Measurements from ENCODE around the gene NTHL1. TPM values are rescaled to one million over a fixed set of nuclear protein-coding genes. Genes with fewer than 3 reads are reported as not detected.

Gene NTHL1
- total and polyA plus RNA-seq, 3 donors from 2014 or later = 18.0 to 35.6 (median 24.6) TPM

GRCh38 chr16:2054543-2055245 lies 7.1 kb upstream of the NTHL1 start:
- H3K27me3 ChIP-seq = no peaks in the 10 kb centered on the region
- WGBS, 2 donors = 89 to 91% methylated on average over 9 to 26 of the region's 29 CpGs
- H3K27ac ChIP-seq = no peak overlapping the region
- no peaks in the 10 kb centered on the region for H3K36me3 ChIP-seq (ENCODE audit: low read depth, missing control alignments)
- TF ChIP-seq POLR2A (IDR thresholded peaks at IDR 0.05) (no peak), CTCF (IDR thresholded peaks at IDR 0.05) (no peak)
- intact Hi-C loops (cut with DNase I; ENCODE audit: low total_unique reads) = no loop called here
- DNase-seq = no peak
- H3K4me1 ChIP-seq = no peaks in the 10 kb centered on the region
- H3K9me3 ChIP-seq = no peaks in the 10 kb centered on the region
- H3K4me3 ChIP-seq = no peak overlapping the region

DNA sequence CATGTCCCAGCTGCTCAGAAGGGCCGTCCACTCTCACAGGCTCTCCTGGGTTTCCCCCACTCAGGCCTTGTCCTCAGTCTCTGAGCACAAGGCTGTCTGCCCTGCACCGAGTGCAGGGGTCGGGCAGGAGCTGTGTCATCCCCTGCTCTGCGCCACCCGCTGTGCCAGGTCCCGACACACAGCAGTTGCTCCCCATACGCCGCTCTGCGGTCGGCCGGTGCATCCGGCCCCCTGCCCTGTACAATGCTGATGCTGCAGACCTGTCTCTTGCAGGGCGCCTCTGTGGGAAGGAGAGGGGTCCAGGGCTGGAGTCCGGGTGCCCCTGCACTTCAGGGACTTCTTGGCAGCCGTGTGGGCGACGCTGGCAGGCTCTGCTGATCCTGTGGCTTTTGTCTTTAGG lies 6.3 kb upstream of the NTHL1 start:
- no peak for DNase-seq
- 89 to 90% methylated on average over 12 to 17 of the region's 17 CpGs for WGBS, 2 donors
- Histone ChIP-seq H3K4me3 (no peak overlapping the region), H3K27ac (no peak overlapping the region), H3K27me3 (no peaks in the 10 kb centered on the region), H3K9me3 (no peaks in the 10 kb centered on the region), H3K4me1 (peaks cover 2% of the 10 kb centered on the region), H3K36me3 (ENCODE audit: low read depth, missing control alignments) (no peaks in the 10 kb centered on the region)
- TF ChIP-seq CTCF (IDR thresholded peaks at IDR 0.05) (no peak), POLR2A (IDR thresholded peaks at IDR 0.05) (no peak)
- intact Hi-C loops (cut with DNase I; ENCODE audit: low total_unique reads) = no loop called here

DNA sequence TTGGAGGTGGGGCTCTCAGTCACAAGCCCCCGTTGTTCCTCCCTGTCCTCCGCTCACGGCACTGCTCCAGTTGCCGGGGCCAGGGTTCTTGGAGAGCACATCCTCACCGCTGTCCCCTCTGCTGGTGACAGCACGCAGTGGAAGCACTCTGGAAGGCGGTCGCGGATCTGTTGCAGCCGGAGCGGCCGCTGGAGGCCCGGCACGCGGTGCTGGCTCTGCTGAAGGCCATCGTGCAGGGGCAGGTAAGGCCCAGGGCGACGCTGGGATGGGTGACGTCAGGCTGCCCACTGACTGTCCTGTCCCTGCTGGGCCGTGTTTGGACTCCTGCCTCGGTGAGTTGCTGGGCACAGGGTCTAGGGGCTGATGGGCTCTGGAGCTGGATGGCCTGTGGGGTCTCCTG lies 5.6 kb upstream of the NTHL1 start:
- 92 to 95% methylated on average over 10 to 21 of the region's 21 CpGs for WGBS, 2 donors
- H3K27ac ChIP-seq = no peak overlapping the region
- no peaks in the 10 kb centered on the region for H3K27me3 ChIP-seq
- no peaks in the 10 kb centered on the region for H3K9me3 ChIP-seq
- DNase-seq = no peak
- intact Hi-C loops (cut with DNase I; ENCODE audit: low total_unique reads) = no loop called here
- TF ChIP-seq POLR2A (IDR thresholded peaks at IDR 0.05) (no peak), CTCF (IDR thresholded peaks at IDR 0.05) (no peak)
- peaks cover 8% of the 10 kb centered on the region for H3K4me1 ChIP-seq
- H3K4me3 ChIP-seq = no peak overlapping the region
- H3K36me3 ChIP-seq (ENCODE audit: low read depth, missing control alignments) = no peaks in the 10 kb centered on the region

DNA sequence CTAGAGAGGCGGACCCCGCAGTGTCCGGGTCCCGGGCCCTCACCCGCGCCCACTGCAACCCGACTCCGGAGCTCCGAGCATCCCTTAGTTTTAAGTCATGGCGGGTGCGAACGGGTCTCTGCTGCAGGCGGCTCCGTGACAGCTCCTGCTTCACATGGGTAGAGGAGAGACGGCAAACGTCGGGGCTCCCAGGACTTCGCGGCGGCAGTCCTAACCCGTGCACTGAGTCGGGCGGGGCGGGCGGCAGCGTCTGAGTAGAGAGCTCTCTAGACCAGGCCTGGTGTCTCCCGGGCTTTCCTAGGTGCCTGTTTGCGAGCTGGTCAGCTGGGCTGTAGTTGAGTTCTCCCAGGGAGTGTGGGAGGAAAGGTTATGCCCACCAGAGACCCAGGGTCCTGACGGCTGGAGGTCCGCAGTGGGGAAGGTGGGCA lies 496 bp upstream of the NTHL1 start:
- 1 to 7% methylated on average over 3 to 28 of the region's 30 CpGs for WGBS, 2 donors
- peak overlapping the region in 1 of 2 donors; percentile 65 for H3K27ac ChIP-seq
- no peaks in the 10 kb centered on the region for H3K9me3 ChIP-seq
- H3K4me3 ChIP-seq = peak overlapping the region; percentile 80 to 96
- intact Hi-C loops (cut with DNase I; ENCODE audit: low total_unique reads) = no loop called here
- TF ChIP-seq CTCF (IDR thresholded peaks at IDR 0.05) (no peak), POLR2A (IDR thresholded peaks at IDR 0.05) (no peak)
- peaks cover 21% of the 10 kb centered on the region for H3K4me1 ChIP-seq
- peak; percentile 44 for DNase-seq
- H3K27me3 ChIP-seq = no peaks in the 10 kb centered on the region
- H3K36me3 ChIP-seq (ENCODE audit: low read depth, missing control alignments) = no peaks in the 10 kb centered on the region

DNA sequence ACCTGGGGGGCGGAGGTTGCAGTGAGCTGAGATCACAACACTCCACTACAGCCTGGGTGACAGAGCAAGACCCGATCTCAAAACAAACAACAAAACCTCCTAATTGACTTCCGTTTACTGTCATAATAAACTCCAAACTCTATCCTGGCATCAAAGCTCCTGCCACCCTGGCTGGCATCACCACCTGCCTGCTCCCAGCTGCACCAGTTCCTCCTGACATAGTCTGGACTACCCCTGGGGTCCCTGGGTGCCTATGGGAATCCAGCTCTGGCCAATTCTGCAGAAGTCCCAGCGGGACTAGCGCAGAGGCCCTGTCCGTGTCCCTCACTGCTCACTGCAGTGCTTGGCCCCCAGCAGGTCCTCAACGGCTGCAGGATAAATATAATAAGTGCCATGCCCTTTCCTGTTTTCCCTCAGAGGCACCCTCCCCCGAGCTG lies 723 bp downstream of the NTHL1 start:
- DNase-seq = no peak
- Histone ChIP-seq H3K27ac (peak overlapping the region in 1 of 2 donors; percentile 60), H3K27me3 (no peaks in the 10 kb centered on the region), H3K4me3 (peak overlapping the region; percentile 80 to 96), H3K36me3 (ENCODE audit: low read depth, missing control alignments) (no peaks in the 10 kb centered on the region), H3K9me3 (no peaks in the 10 kb centered on the region), H3K4me1 (peaks cover 29% of the 10 kb centered on the region)
- TF ChIP-seq POLR2A (IDR thresholded peaks at IDR 0.05) = no peak
- no peak for TF ChIP-seq CTCF (IDR thresholded peaks at IDR 0.05)
- intact Hi-C loops (cut with DNase I; ENCODE audit: low total_unique reads) = no loop called here
- 14 to 20% methylated on average over 5 to 8 of the region's 8 CpGs for WGBS, 2 donors

All from testis (tissue), 3 donors.